ENCODE measurements around the gene SNX32.
A peak's percentile ranks its signal among the peaks of the same experiment; 100 is the strongest.

The SNX32 gene

GRCh38 chr11:65833297-65834030, at the start of gene SNX32:
SNX32 (plus strand) TSS chr11:65833963; CDS start chr11:65834066, 103 bp downstream.
- peak; percentile 99 for DNase-seq

GRCh38 chr11:65785319-65786007, 48.3 kb upstream of the SNX32 start:
- no peak for DNase-seq

- DNase-seq = peak; percentile 70
These were observed 47.6 kb upstream of the SNX32 start for GRCh38 chr11:65786008-65786785.

GRCh38 chr11:65786786-65787636, 46.8 kb upstream of the SNX32 start, which contains the start of gene OVOL1:
OVOL1 (plus strand) TSS chr11:65787063; CDS start chr11:65787374, 311 bp downstream.
- no peak for DNase-seq

- no peak for DNase-seq
These were observed 45.8 kb upstream of the SNX32 start for GRCh38 chr11:65787649-65788622.

- DNase-seq = no peak
These were observed 44.9 kb upstream of the SNX32 start for GRCh38 chr11:65788821-65789220.

- no peak for DNase-seq
These were observed 44.3 kb upstream of the SNX32 start for GRCh38 chr11:65789230-65790103.

GRCh38 chr11:65790104-65790901, 43.5 kb upstream of the SNX32 start:
- no peak for DNase-seq

GRCh38 chr11:65790902-65791650, 42.7 kb upstream of the SNX32 start:
- no peak for DNase-seq

GRCh38 chr11:65791719-65792213, 42.0 kb upstream of the SNX32 start:
- DNase-seq = peak; percentile 82

GRCh38 chr11:65792456-65792855, 41.3 kb upstream of the SNX32 start:
- no peak for DNase-seq

- no peak for DNase-seq
These were observed 40.6 kb upstream of the SNX32 start for GRCh38 chr11:65793144-65793581.

- no peak for DNase-seq
These were observed 40.0 kb upstream of the SNX32 start for GRCh38 chr11:65793625-65794400.

- no peak for DNase-seq
These were observed 38.9 kb upstream of the SNX32 start for GRCh38 chr11:65794570-65795510.

GRCh38 chr11:65796726-65797601, 36.8 kb upstream of the SNX32 start:
- no peak for DNase-seq

Measured in activated CD8-positive, alpha-beta memory T cell treated with anti-CD3 and anti-CD28 coated beads for 24 hours (primary cell).